H1 (cell line): ENCODE measurements around the gene TCEA2. TPM values are rescaled to one million over a fixed set of nuclear protein-coding genes. Genes with fewer than 3 reads are reported as not detected.

Source experiments
- CHD1 ChIP-seq: IDR thresholded peaks from 2 replicates; pipeline ENCODE4 v1.6.1; 2012; ENCODE audit warnings: low read depth, low read length, improper control_type of control experiment
- CHD7 ChIP-seq: fragments of 300-600 bp; sonication (generic); IDR thresholded peaks from 2 replicates; pipeline ENCODE4 v1.7.1; 2012; ENCODE audit warnings: low read length, moderate library complexity, mild to moderate bottlenecking, inconsistent platforms; ENCODE audit not compliant: insufficient replicate concordance
- GABPA ChIP-seq: IDR thresholded peaks from 2 replicates; pipeline ENCODE4 v1.6.1; 2011; ENCODE audit warnings: mild to moderate bottlenecking, low read length, moderate library complexity, borderline replicate concordance; ENCODE audit not compliant: insufficient read depth
- SRF ChIP-seq: IDR thresholded peaks from 2 replicates; pipeline ENCODE4 v1.6.1; 2011; ENCODE audit warnings: mild to moderate bottlenecking, low read depth, low read length, moderate library complexity
- TEAD4 ChIP-seq: IDR thresholded peaks from 2 replicates; pipeline ENCODE4 v1.6.1; 2012; ENCODE audit warnings: low read depth, low read length, inconsistent platforms, mixed read lengths
- YY1 ChIP-seq: IDR thresholded peaks from 2 replicates; pipeline ENCODE4 v1.6.1; 2011; ENCODE audit warnings: low read depth, mild to moderate bottlenecking, low read length
- polyA plus RNA-seq, 7 experiments: library from polyadenylated mRNA; depleted of rRNA in 3 of 7; stranded (reverse) in 5 of 7; unstranded in 2 of 7; fragments of >200 nt in 5 of 7; fragments of 200-250 nt in 2 of 7; gene quantifications; 1 replicate in 5 of 7; 2 replicates in 1 of 7; 4 replicates in 1 of 7; pipeline versions ENCODE4 v1.2.1 to v1.2.3, GENCODE V29; 2011 to 2013; ENCODE audit warnings: missing spikeins in 2 of 7, mixed read lengths in 2 of 7
- total RNA-seq: library from RNA; stranded (reverse); fragmentation: NEBNext Ultra II Directional; extraction: Animal tissue kit (Norgen Biotek cat#: 25700); gene quantifications from 2 replicates; pipeline ENCODE4 v1.2.1, GENCODE V29; 2021

TCEA2 gene
- total and polyA plus RNA-seq, 2 of the 8 experiments (the other 6 are each of a cell fraction or from before 2014, with no cell fraction given), result 41.4 to 42.3 TPM

- no peak for TF ChIP-seq CHD7
- TF ChIP-seq SRF, result no peak
- no peak for TF ChIP-seq YY1
- TF ChIP-seq CHD1, result no peak
- TF ChIP-seq TEAD4, result no peak
- TF ChIP-seq GABPA, result no peak
Observed at GRCh38 chr20:64056639-64056888, 6.4 kb upstream of the TCEA2 start (continued).
